RWPE2 (cell line): ENCODE results near the gene ABTB2.

Source experiments
- ATAC-seq: fragments of 200-7000 bp; cut with Tn5 transposase; 3 replicates; pipeline ENCODE4 v1.9.1; 2021; ENCODE audit warnings: low read depth
- DNase-seq: peaks from one replicate; pipeline ENCODE4 v3.0.0-alpha.2; 2020; ENCODE audit warnings: low spot score
- H3K27ac ChIP-seq: fragments of 450-650 bp; 2 replicates; pipeline ENCODE4 v1.5.1; 2017; ENCODE audit warnings: mild to moderate bottlenecking; ENCODE audit not compliant: poor library complexity, severe bottlenecking
- H3K27me3 ChIP-seq: fragments of 250-450 bp; sonication (Bioruptor Pico); 2 replicates; pipeline ENCODE4 v1.5.1; 2021; ENCODE audit warnings: mild to moderate bottlenecking, moderate library complexity; ENCODE audit not compliant: insufficient read depth, poor library complexity, severe bottlenecking
- H3K36me3 ChIP-seq: fragments of 250-450 bp; sonication (Bioruptor Pico); 2 replicates; pipeline ENCODE4 v1.5.1; 2020; ENCODE audit warnings: low read depth, mild to moderate bottlenecking, moderate library complexity
- H3K4me1 ChIP-seq: fragments of 250-450 bp; sonication (Bioruptor Pico); 2 replicates; pipeline ENCODE4 v1.5.1; 2021; ENCODE audit warnings: mild to moderate bottlenecking, moderate library complexity; ENCODE audit not compliant: insufficient read depth, poor library complexity, severe bottlenecking
- H3K4me3 ChIP-seq: fragments of 250-450 bp; sonication (Bioruptor Pico); 2 replicates; pipeline ENCODE4 v1.5.1; 2021; ENCODE audit warnings: mild to moderate bottlenecking, moderate library complexity; ENCODE audit not compliant: severe bottlenecking
- H3K9me3 ChIP-seq: fragments of 250-450 bp; sonication (Bioruptor Pico); 2 replicates; pipeline ENCODE4 v1.5.1; 2021; ENCODE audit warnings: mild to moderate bottlenecking, moderate library complexity; ENCODE audit not compliant: severe bottlenecking
- TF ChIP-seq, protein P1 (sequence below): fragments of 450-650 bp; IDR thresholded peaks from one replicate; pipeline ENCODE4 v1.5.1; 2017; ENCODE audit warnings: mild to moderate bottlenecking, moderate library complexity; ENCODE audit not compliant: poor library complexity, severe bottlenecking

Gene ABTB2

DNA sequence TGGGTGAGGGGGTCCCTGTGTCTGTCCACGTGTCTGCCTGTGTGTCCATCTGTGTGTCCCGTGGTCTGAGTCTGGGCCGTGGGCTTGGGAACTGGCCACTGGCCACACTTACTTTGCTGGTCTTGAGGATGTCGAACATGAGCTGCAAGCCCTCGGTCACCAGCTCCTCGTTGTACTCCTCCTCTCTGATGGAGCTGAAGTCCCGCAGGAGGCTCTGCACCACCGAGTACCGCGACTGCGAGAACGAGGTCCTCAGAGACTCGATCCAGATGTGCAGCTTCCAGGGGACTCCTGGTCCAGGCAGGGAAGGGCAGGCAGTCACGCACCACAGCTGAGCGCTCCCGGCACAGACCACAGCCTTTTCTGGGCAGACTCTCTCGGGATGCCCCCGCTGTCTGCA lies 197.0 kb downstream of the ABTB2 start:
- H3K9me3 ChIP-seq = no peaks in the 10 kb centered on the region
- H3K36me3 ChIP-seq = no peaks in the 10 kb centered on the region
- TF ChIP-seq, protein P1, sequence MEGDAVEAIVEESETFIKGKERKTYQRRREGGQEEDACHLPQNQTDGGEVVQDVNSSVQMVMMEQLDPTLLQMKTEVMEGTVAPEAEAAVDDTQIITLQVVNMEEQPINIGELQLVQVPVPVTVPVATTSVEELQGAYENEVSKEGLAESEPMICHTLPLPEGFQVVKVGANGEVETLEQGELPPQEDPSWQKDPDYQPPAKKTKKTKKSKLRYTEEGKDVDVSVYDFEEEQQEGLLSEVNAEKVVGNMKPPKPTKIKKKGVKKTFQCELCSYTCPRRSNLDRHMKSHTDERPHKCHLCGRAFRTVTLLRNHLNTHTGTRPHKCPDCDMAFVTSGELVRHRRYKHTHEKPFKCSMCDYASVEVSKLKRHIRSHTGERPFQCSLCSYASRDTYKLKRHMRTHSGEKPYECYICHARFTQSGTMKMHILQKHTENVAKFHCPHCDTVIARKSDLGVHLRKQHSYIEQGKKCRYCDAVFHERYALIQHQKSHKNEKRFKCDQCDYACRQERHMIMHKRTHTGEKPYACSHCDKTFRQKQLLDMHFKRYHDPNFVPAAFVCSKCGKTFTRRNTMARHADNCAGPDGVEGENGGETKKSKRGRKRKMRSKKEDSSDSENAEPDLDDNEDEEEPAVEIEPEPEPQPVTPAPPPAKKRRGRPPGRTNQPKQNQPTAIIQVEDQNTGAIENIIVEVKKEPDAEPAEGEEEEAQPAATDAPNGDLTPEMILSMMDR = no peak
- no peak overlapping the region for H3K27ac ChIP-seq
- no peaks in the 10 kb centered on the region for H3K27me3 ChIP-seq
- DNase-seq = no peak
- no peak for ATAC-seq
- H3K4me3 ChIP-seq = no peak overlapping the region
- no peaks in the 10 kb centered on the region for H3K4me1 ChIP-seq

DNA sequence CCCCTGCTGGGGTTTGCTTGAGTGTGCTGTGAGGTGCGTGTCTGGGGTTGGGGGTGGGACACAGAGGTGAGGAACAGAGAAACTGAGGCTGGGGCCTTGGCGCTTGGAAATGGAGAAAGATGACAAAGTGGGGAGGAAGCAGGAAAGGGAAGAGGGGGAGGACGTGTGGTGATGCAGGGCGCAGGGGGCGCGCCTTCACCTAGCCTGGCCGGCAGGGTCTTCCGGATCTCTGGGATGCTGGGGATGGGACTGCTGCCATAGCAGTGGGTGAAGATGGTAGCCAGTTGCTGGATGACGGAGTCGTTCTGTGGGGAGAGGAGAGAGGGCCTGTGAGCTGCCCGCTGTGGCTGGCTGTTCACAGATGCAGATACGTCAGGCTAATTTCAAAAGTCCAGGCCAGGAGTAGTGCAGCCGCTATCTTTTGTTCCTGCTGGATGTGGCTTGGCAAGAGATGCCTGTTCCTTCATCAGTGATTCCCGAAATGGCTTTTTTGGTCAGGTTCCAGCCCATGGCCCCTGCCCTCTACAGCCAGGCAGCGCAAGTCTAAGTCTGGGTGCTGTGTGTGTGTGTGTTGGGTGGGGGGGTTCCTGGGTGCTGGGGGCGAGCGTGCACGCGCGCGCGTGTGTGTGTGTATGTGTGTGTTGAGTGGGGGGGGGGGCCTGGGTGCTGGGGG lies 197.6 kb downstream of the ABTB2 start:
- H3K4me3 ChIP-seq = no peak overlapping the region
- TF ChIP-seq, protein P1 = no peak

DNA sequence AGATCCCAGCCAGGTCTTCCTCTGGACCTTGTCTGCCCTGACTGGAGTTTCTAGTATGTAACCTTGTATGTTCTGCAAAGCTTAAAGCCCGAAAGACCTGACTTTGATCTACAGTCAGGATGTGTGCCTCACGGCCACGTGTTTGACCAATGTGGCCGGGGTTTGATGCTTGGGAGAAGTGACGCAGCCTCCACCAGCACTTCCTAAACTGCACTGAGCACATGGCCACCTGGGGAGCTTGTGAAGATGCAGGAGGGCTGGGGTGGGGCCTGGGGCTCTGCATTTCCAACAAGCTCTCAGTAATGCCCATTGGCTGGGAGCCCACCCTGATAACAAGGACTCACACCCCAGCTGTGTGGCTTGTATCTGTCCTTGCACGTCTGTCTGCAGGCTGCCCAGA lies 199.1 kb downstream of the ABTB2 start:
- Histone ChIP-seq H3K4me1 (no peaks in the 10 kb centered on the region), H3K4me3 (no peak overlapping the region), H3K36me3 (no peaks in the 10 kb centered on the region), H3K9me3 (no peaks in the 10 kb centered on the region), H3K27ac (no peak overlapping the region), H3K27me3 (no peaks in the 10 kb centered on the region)
- DNase-seq = no peak
- ATAC-seq = no peak
- TF ChIP-seq, protein P1 = no peak

More for the DNA sequence above, 197.6 kb downstream of the ABTB2 start:
- Histone ChIP-seq H3K27ac (no peak overlapping the region), H3K4me1 (no peaks in the 10 kb centered on the region), H3K9me3 (no peaks in the 10 kb centered on the region), H3K36me3 (no peaks in the 10 kb centered on the region), H3K27me3 (no peaks in the 10 kb centered on the region)
- DNase-seq = no peak
- ATAC-seq = no peak

DNA sequence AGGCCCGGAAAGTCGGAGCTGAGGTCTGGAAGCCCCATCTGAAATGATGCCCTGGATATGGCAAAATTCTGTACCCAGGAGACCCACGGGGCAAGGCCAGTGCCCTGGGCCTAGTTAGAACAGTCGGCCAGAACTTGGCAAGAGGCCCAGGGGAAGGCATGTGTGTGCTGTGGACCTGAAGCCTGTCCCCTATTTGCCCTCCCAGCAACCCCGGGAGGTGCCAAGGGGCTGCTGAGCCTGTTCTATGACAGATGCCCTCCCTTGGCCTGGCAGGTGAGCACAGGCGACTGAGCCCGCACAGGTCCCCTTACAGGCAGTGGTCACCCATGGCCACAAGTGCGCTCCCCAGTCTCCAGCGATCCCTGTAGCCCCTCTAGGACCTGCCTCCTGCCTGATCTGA lies 200.6 kb downstream of the ABTB2 start:
- H3K4me3 ChIP-seq = no peak overlapping the region
- H3K36me3 ChIP-seq = no peaks in the 10 kb centered on the region
- no peak overlapping the region for H3K27ac ChIP-seq
- no peaks in the 10 kb centered on the region for H3K27me3 ChIP-seq
- DNase-seq (no peak), ATAC-seq (no peak)
- H3K4me1 ChIP-seq = no peaks in the 10 kb centered on the region
- no peaks in the 10 kb centered on the region for H3K9me3 ChIP-seq
- TF ChIP-seq, protein P1 = no peak

DNA sequence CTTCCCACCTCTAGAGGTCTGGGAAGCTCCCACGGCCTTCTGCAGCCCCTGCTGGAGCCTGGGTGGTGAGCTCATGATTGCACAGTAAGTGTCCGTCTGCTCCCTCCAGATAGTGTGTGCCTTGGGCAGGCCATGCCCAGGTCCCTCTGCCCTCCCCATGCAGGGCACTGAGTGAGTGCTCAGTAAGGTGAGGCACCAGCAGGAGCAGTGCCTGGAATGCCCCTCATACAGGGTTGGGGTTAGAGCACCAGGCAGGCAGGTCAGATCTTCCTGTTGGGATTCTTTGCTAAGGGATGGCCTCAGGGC lies 202.1 kb downstream of the ABTB2 start:
- no peak for DNase-seq
- no peaks in the 10 kb centered on the region for H3K4me1 ChIP-seq
- H3K27me3 ChIP-seq = no peaks in the 10 kb centered on the region
- 0 out of 3 replicates have a peak, but pooled peaks have one; percentile 15 for ATAC-seq
- H3K36me3 ChIP-seq = 0 out of 2 replicates have a peak, but pooled peaks cover 2% of the 10 kb centered on the region
- no peaks in the 10 kb centered on the region for H3K9me3 ChIP-seq
- H3K27ac ChIP-seq = no peak overlapping the region
- TF ChIP-seq, protein P1 = no peak
- no peak overlapping the region for H3K4me3 ChIP-seq
